Measurements from ENCODE around the gene TEX35.

TEX35 gene

DNA sequence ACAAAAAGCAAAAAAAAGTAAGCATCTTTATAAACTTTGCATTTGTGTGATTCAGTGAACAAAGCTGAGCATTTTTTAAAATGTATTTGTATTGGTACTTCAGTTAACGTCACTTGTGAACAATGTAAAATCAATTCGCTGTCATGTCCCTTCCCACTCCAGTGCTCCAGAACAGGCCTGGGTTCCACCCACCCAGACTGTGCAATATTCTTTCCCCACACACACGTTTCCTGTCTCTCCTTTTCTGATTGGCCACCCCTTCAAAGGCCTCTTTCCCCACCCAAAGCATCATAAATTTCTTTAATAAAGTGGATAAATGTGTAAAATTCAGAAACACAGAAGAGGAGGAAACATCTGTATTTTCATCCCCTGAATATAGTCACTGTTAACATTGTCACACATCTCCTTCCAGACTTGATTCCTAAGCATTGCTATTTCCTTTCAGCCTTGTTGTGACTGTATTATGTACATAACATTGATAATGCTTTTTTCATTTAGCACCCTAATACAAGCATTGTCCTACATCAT lies 28.1 kb upstream of the TEX35 start:
- no peak overlapping the region for H3K4me3 ChIP-seq (ENCODE audit: low read depth, low read length)
- no peak for DNase-seq
- H3K36me3 ChIP-seq: no peaks in the 10 kb centered on the region
- TF ChIP-seq, protein P1, sequence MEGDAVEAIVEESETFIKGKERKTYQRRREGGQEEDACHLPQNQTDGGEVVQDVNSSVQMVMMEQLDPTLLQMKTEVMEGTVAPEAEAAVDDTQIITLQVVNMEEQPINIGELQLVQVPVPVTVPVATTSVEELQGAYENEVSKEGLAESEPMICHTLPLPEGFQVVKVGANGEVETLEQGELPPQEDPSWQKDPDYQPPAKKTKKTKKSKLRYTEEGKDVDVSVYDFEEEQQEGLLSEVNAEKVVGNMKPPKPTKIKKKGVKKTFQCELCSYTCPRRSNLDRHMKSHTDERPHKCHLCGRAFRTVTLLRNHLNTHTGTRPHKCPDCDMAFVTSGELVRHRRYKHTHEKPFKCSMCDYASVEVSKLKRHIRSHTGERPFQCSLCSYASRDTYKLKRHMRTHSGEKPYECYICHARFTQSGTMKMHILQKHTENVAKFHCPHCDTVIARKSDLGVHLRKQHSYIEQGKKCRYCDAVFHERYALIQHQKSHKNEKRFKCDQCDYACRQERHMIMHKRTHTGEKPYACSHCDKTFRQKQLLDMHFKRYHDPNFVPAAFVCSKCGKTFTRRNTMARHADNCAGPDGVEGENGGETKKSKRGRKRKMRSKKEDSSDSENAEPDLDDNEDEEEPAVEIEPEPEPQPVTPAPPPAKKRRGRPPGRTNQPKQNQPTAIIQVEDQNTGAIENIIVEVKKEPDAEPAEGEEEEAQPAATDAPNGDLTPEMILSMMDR (IDR thresholded peaks at IDR 0.05; ENCODE audit: low read depth, low read length): no peak
- no peaks in the 10 kb centered on the region for H3K27me3 ChIP-seq (ENCODE audit: insufficient read depth, low read depth, severe bottlenecking)
- H3K9me3 ChIP-seq (ENCODE audit: severe bottlenecking): no peaks in the 10 kb centered on the region
- H3K27ac ChIP-seq: no peak overlapping the region

DNA sequence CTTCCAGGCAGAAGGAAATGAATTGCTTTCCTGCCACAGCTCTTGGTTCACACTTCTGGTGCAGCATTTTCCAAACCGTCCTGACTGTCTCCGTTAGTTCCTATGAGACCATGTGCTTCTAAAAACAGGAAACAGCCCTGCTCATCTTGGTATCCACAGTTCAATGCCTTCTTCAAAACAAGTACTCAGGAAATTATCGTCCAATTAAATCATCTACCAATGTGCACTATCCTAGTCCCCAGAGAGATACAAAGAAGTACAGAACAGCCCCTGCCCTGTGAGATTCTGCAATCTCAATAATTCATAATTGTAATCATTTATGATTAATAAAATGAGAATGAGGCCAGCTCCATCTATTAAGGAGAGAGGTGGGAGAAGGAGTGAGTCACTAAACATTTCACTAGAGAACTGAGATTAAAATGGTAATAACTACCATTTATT lies 27.3 kb upstream of the TEX35 start:
- no peaks in the 10 kb centered on the region for H3K27me3 ChIP-seq (ENCODE audit: insufficient read depth, low read depth, severe bottlenecking)
- TF ChIP-seq, protein P1 (IDR thresholded peaks at IDR 0.05; ENCODE audit: low read depth, low read length): no peak
- H3K4me3 ChIP-seq (ENCODE audit: low read depth, low read length): no peak overlapping the region
- H3K9me3 ChIP-seq (ENCODE audit: severe bottlenecking): no peaks in the 10 kb centered on the region
- H3K27ac ChIP-seq: no peak overlapping the region
- no peaks in the 10 kb centered on the region for H3K36me3 ChIP-seq
- DNase-seq: no peak

DNA sequence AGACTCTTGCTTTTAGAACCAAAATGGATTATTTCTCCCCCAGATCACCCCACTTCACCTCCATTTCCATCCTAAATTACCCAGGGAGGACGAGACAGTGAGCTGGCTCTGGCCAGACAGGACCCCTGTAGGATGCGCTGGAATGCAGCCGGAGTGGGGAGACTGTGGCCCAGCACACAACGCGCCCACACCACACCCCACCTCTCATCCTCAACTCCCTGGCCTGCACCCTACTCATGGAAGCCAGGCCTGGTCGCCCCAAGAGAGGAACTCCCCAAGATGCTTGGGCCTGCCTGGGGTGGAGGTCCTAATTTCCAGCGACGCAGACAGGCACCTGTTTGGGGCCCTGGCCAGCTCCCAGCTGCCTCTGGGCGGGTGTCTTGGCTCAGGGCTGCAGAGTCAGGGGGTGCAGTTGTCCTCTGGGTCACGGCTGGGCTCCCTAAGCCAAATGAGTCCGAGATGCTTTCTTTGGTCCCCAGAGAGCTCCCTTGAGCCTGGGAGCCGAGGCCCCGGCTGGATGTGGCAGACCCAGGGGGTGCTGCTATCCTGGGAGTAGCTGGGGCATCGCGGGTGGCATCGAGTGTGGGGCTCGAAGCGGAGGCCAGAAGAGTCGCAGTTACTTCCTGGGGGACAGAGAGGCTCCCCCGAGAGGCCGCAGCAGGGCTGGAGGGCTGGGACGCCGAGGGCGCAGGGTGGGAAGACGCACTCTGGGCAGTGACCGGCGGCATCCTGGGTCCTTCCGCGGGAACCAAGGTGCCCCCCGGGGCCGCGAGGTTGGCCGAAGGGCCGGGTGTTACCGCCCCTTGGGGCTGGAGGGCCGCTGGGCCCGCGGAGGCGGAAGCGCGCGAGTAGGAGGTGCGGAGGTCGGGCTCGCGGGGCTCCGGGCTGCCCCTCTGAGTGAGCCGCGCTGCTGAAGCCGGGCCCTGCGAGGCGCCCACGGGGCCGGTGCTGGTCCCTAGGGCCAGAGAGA lies 26.5 kb upstream of the TEX35 start:
- no peak for DNase-seq
- no peaks in the 10 kb centered on the region for H3K36me3 ChIP-seq
- no peaks in the 10 kb centered on the region for H3K27me3 ChIP-seq (ENCODE audit: insufficient read depth, low read depth, severe bottlenecking)
- no peak overlapping the region for H3K27ac ChIP-seq
- TF ChIP-seq, protein P1 (IDR thresholded peaks at IDR 0.05; ENCODE audit: low read depth, low read length): no peak
- H3K4me3 ChIP-seq (ENCODE audit: low read depth, low read length): no peak overlapping the region
- H3K9me3 ChIP-seq (ENCODE audit: severe bottlenecking): no peaks in the 10 kb centered on the region

DNA sequence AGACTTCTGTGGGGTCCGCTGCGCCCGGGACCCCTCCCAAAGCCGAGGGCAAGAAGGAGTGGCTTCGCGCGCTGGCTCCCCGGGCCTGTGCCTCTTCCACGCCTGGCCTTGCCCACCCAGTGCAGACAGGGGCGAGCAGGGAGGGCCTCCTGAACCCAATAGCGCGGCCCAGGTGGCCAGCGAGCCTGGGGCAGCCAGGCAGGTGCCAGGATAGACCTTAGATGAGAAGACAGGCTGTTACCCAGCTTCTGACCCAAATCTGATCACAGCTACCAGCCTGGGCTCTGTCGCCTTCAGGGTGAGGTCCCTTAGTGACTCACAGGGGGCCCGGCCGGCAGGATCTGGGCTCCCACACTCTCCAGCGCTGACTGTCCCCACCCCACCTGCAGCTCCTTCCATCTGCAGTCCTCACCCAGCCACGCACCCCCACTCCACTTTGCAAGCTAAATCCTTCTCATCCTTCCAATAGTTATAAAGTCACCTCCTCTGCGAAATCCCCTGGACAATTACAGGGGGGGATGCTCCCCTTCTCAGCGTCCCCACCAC lies 25.8 kb upstream of the TEX35 start:
- no peaks in the 10 kb centered on the region for H3K36me3 ChIP-seq
- no peaks in the 10 kb centered on the region for H3K9me3 ChIP-seq (ENCODE audit: severe bottlenecking)
- no peaks in the 10 kb centered on the region for H3K27me3 ChIP-seq (ENCODE audit: insufficient read depth, low read depth, severe bottlenecking)
- H3K4me3 ChIP-seq (ENCODE audit: low read depth, low read length): no peak overlapping the region
- TF ChIP-seq, protein P1 (IDR thresholded peaks at IDR 0.05; ENCODE audit: low read depth, low read length): no peak
- no peak overlapping the region for H3K27ac ChIP-seq
- DNase-seq: no peak

DNA sequence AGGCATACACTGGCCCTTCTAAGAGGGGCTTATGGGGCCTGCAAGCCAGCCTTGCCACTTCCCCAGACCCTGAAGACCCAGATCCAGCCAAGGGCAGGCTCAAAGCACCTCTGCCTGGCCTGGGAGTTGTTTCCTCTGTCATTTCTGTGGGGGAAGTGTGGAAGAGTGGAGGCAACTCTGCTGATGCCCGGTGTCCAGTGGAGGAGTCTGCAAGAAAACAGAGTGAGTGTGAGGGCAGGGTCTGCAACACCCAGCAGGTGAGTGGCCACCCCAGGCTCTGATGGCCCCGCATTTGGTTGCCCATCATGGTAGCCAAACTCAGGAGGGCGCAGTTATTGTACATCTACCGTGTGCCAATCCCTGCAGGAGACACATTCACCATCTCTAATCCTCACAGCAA lies 24.5 kb upstream of the TEX35 start:
- no peak overlapping the region for H3K27ac ChIP-seq
- TF ChIP-seq, protein P1 (IDR thresholded peaks at IDR 0.05; ENCODE audit: low read depth, low read length): no peak
- H3K36me3 ChIP-seq: no peaks in the 10 kb centered on the region
- H3K27me3 ChIP-seq (ENCODE audit: insufficient read depth, low read depth, severe bottlenecking): no peaks in the 10 kb centered on the region
- no peak overlapping the region for H3K4me3 ChIP-seq (ENCODE audit: low read depth, low read length)
- no peaks in the 10 kb centered on the region for H3K9me3 ChIP-seq (ENCODE audit: severe bottlenecking)
- no peak for DNase-seq

All from WERI-Rb-1 (cell line).